GM23338 (cell line): ENCODE results near the gene MCUR1. TPM values are rescaled to one million over a fixed set of nuclear protein-coding genes. Genes with fewer than 3 reads are reported as not detected.

Source experiments
- ATAC-seq: fragments of 200-7000 bp; cut with Tn5 transposase; 3 replicates; pipeline ENCODE4 v1.9.1; 2020
- DNase-seq: peaks from one replicate; pipeline ENCODE4 v3.0.0-alpha.2; 2015; ENCODE audit warnings: low spot score
- H2AFZ ChIP-seq: fragments of 200-600 bp; sonication (generic); 2 replicates; pipeline ENCODE4 v1.8.0; 2016; ENCODE audit warnings: antibody characterized with exemption, mild to moderate bottlenecking, moderate library complexity
- H3F3A ChIP-seq: fragments of 200-600 bp; sonication (generic); replicated peaks from 2 replicates; pipeline ENCODE4 v1.8.0; 2017; ENCODE audit warnings: antibody characterized with exemption, mixed run types, low read depth
- H3K27ac ChIP-seq: fragments of 200-600 bp; sonication (generic); 2 replicates; pipeline ENCODE4 v1.6.1; 2016; ENCODE audit warnings: low read depth
- H3K27me3 ChIP-seq: fragments of 200-600 bp; sonication (generic); 2 replicates; pipeline ENCODE4 v1.8.0; 2016; ENCODE audit warnings: mild to moderate bottlenecking, mixed run types, moderate library complexity; ENCODE audit not compliant: insufficient read depth
- H3K36me3 ChIP-seq: fragments of 200-600 bp; sonication (generic); 2 replicates; pipeline ENCODE4 v1.8.0; 2016; ENCODE audit warnings: mild to moderate bottlenecking; ENCODE audit not compliant: insufficient read depth
- H3K4me1 ChIP-seq: fragments of 200-600 bp; sonication (generic); 2 replicates; pipeline ENCODE4 v1.8.0; 2016; ENCODE audit warnings: mild to moderate bottlenecking, moderate library complexity; ENCODE audit not compliant: insufficient read depth
- H3K4me2 ChIP-seq: fragments of 200-600 bp; sonication (generic); 2 replicates; pipeline ENCODE4 v1.7.1; 2017; ENCODE audit warnings: mixed run types
- H3K4me3 ChIP-seq: fragments of 200-600 bp; sonication (generic); 2 replicates; pipeline ENCODE4 v1.6.1; 2016; ENCODE audit warnings: mixed run types
- H3K79me2 ChIP-seq: fragments of 200-600 bp; sonication (generic); replicated peaks from 2 replicates; pipeline ENCODE4 v1.8.0; 2017; ENCODE audit warnings: mild to moderate bottlenecking; ENCODE audit not compliant: insufficient read depth
- H3K9me2 ChIP-seq: fragments of 200-600 bp; sonication (generic); 2 replicates; pipeline ENCODE4 v1.8.0; 2017; ENCODE audit not compliant: insufficient read depth
- H4K20me1 ChIP-seq: fragments of 200-600 bp; sonication (generic); replicated peaks from 2 replicates; pipeline ENCODE4 v1.8.0; 2017; ENCODE audit warnings: mild to moderate bottlenecking; ENCODE audit not compliant: insufficient read depth
- H3K27ac Mint-ChIP-seq: 2 replicates; pipeline ENCODE4 v1.8.0; 2020; ENCODE audit warnings: inconsistent platforms, mild to moderate bottlenecking, moderate library complexity, mixed read lengths
- H3K27me3 Mint-ChIP-seq: 3 replicates; pipeline ENCODE4 v1.8.0; 2022; ENCODE audit warnings: low read depth, mild to moderate bottlenecking, moderate library complexity, mixed read lengths, inconsistent platforms; ENCODE audit not compliant: insufficient read depth, poor library complexity
- H3K36me3 Mint-ChIP-seq: 3 replicates; pipeline ENCODE4 v1.8.0; 2021; ENCODE audit warnings: low read depth, mild to moderate bottlenecking, inconsistent platforms, moderate library complexity, mixed read lengths
- H3K4me1 Mint-ChIP-seq: 3 replicates; pipeline ENCODE4 v1.8.0; 2020; ENCODE audit warnings: mild to moderate bottlenecking, inconsistent platforms, mixed read lengths
- H3K4me3 Mint-ChIP-seq: 3 replicates; pipeline ENCODE4 v1.8.0; 2021; ENCODE audit warnings: moderate library complexity, mild to moderate bottlenecking, inconsistent platforms, mixed read lengths
- H3K9me3 Mint-ChIP-seq: 3 replicates; pipeline ENCODE4 v1.8.0; 2020; ENCODE audit warnings: moderate library complexity, mild to moderate bottlenecking, inconsistent platforms, mixed read lengths
- EZH2 ChIP-seq: fragments of 200-600 bp; sonication (generic); IDR thresholded peaks from one replicate; pipeline ENCODE4 v1.8.0; 2017; ENCODE audit warnings: antibody characterized with exemption, mild to moderate bottlenecking, low read depth; ENCODE audit not compliant: unreplicated experiment
- EZH2phosphoT487 ChIP-seq: fragments of 200-600 bp; sonication (generic); IDR thresholded peaks from one replicate; pipeline ENCODE4 v1.8.1; 2018; ENCODE audit warnings: antibody characterized with exemption; ENCODE audit not compliant: unreplicated experiment
- JUNB ChIP-seq: IDR thresholded peaks from one replicate; pipeline ENCODE4 v1.6.1; 2016; ENCODE audit warnings: antibody characterized with exemption; ENCODE audit not compliant: unreplicated experiment
- POLR2AphosphoS5 ChIP-seq: IDR thresholded peaks from 2 replicates; pipeline ENCODE4 v1.6.1; 2016; ENCODE audit warnings: antibody characterized with exemption, low read depth
- ZNF114 ChIP-seq: fragments of 250-450 bp; sonication (Bioruptor Pico); IDR thresholded peaks from 2 replicates; pipeline ENCODE4 v1.5.0; 2020; ENCODE audit warnings: mild to moderate bottlenecking, moderate library complexity
- ZNF462 ChIP-seq: fragments of 250-450 bp; sonication (Bioruptor Pico); IDR thresholded peaks from 2 replicates; pipeline ENCODE4 v1.5.0; 2020; ENCODE audit warnings: mild to moderate bottlenecking, moderate library complexity
- polyA plus RNA-seq: library from polyadenylated mRNA; unstranded; fragments of >200 nt; fragmentation: Nextera tagmentation; extraction: Ambion mirVana; gene quantifications from 2 replicates; pipeline ENCODE4 v1.2.1, GENCODE V29; 2016
- total RNA-seq: library from RNA; depleted of rRNA; stranded (reverse); fragments of >200 nt; shearing (Covaris generic); gene quantifications from 2 replicates; pipeline ENCODE4 v1.2.3, GENCODE V29; 2014

The MCUR1 gene
- total and polyA plus RNA-seq, 2 experiments from 2014 or later = 21.0 to 65.3 TPM

GRCh38 chr6:13762611-13763441 lies 51.5 kb downstream of the MCUR1 start:
- H3K27ac ChIP-seq = no peak overlapping the region
- no peak for DNase-seq
- H2AFZ ChIP-seq = no peak overlapping the region; the same call in 1 of the 2 replicates
- no peak overlapping the region for H3K4me3 ChIP-seq
- 0 out of 2 replicates have a peak, but pooled peaks cover 3% of the 10 kb centered on the region for H3F3A ChIP-seq
- no peaks in the 10 kb centered on the region; the same call in 2 of the 3 replicates for H3K36me3 Mint-ChIP-seq
- H3K36me3 ChIP-seq = no peaks in the 10 kb centered on the region
- no peaks in the 10 kb centered on the region for H3K79me2 ChIP-seq
- peaks cover 11% of the 10 kb centered on the region for H3K4me1 ChIP-seq
- H3K27ac Mint-ChIP-seq = no peak overlapping the region
- H3K9me2 ChIP-seq = no peaks in the 10 kb centered on the region
- H3K27me3 ChIP-seq = no peaks in the 10 kb centered on the region
- H3K4me2 ChIP-seq = no peak overlapping the region
- no peak overlapping the region for H3K4me3 Mint-ChIP-seq
- no peaks in the 10 kb centered on the region for H3K9me3 Mint-ChIP-seq
- peaks cover 7% of the 10 kb centered on the region for H3K27me3 Mint-ChIP-seq
- no peak for ATAC-seq
- no peak for TF ChIP-seq EZH2
- TF ChIP-seq ZNF114 (CRISPR knock-in tag) = no peak
- TF ChIP-seq EZH2phosphoT487 = no peak
- no peaks in the 10 kb centered on the region for H4K20me1 ChIP-seq
- peaks cover 11% of the 10 kb centered on the region for H3K4me1 Mint-ChIP-seq

GRCh38 chr6:13761361-13762036 lies 52.9 kb downstream of the MCUR1 start:
- no peak overlapping the region for H3K4me3 ChIP-seq
- Mint-ChIP-seq H3K27ac (no peak overlapping the region), H3K36me3 (no peaks in the 10 kb centered on the region; the same call in 2 of the 3 replicates), H3K27me3 (peaks cover 7% of the 10 kb centered on the region), H3K4me1 (peaks cover 3% of the 10 kb centered on the region; the same call in 1 of the 3 replicates), H3K4me3 (no peak overlapping the region), H3K9me3 (no peaks in the 10 kb centered on the region)
- DNase-seq (no peak), ATAC-seq (no peak)
- H3K9me2 ChIP-seq = no peaks in the 10 kb centered on the region
- no peak overlapping the region for H3K4me2 ChIP-seq
- no peaks in the 10 kb centered on the region for H3K79me2 ChIP-seq
- no peaks in the 10 kb centered on the region for H4K20me1 ChIP-seq
- H3K4me1 ChIP-seq = no peaks in the 10 kb centered on the region
- 0 out of 2 replicates have a peak, but pooled peaks cover 3% of the 10 kb centered on the region for H3F3A ChIP-seq
- H2AFZ ChIP-seq = no peak overlapping the region
- TF ChIP-seq JUNB (no peak), ZNF462 (CRISPR knock-in tag) (no peak), POLR2AphosphoS5 (no peak)
- no peaks in the 10 kb centered on the region for H3K36me3 ChIP-seq
- H3K27me3 ChIP-seq = no peaks in the 10 kb centered on the region
- H3K27ac ChIP-seq = no peak overlapping the region
